ENCODE measurements around the gene KIF26A. TPM values are rescaled to one million over a fixed set of nuclear protein-coding genes. Genes with fewer than 3 reads are reported as not detected.

KIF26A gene
- total and polyA plus RNA-seq, 2 of the 13 experiments (the other 11 are each of a cell fraction or from before 2014, with no cell fraction given), result not detected

GRCh38 chr14:104212206-104213095 is 74.1 kb downstream of the KIF26A start:
- in situ Hi-C loops (cut with HindIII; ENCODE audit: extremely low pct_ligation_motif_present, low pct_unique_long_range_greater_than_20kb) (no loop called here), intact Hi-C loops (cut with micrococcal nuclease; ENCODE audit: unreplicated experiment) (no loop called here)
- Histone ChIP-seq H2AFZ (ENCODE audit: low read length) (no peak overlapping the region), H3K36me3 (replicated peaks in 1 of 2; ENCODE audit: control insufficient read depth in 1 of 2, insufficient read depth in 2 of 2, low read length in 2 of 2) (no peaks in the 10 kb centered on the region), H3K4me1 (ENCODE audit: insufficient read depth, low read length) (no peaks in the 10 kb centered on the region), H4K20me1 (ENCODE audit: insufficient read depth, low read length) (no peaks in the 10 kb centered on the region), H3K27ac (ENCODE audit: extremely low read length, insufficient read depth, low read length) (no peak overlapping the region), H3K4me2 (ENCODE audit: low read depth, low read length) (no peak overlapping the region), H3K9me3 (ENCODE audit: low read length) (no peaks in the 10 kb centered on the region), H3K9ac (ENCODE audit: insufficient read depth, low read depth, low read length) (no peak overlapping the region), H3K79me2 (ENCODE audit: insufficient read depth, low read length) (no peaks in the 10 kb centered on the region), H3K27me3 (ENCODE audit: control insufficient read depth in 1 of 2, insufficient read depth in 2 of 2, low read length in 2 of 2) (peaks cover 3 to 25% of the 10 kb centered on the region in 2 experiments; a peak in 3 of 5 replicates), H3K4me3 (replicated peaks in 1 of 3; ENCODE audit: insufficient read depth in 1 of 3, low read depth in 2 of 3, low read length in 3 of 3) (no peak overlapping the region)
- FAIRE-seq, result no peak
- DNase-seq (ENCODE audit: low spot score), result no peak
- no TSS peak for BruUV-seq (replicated peaks)
- ChIA-PET CTCF (ENCODE audit: low intra/inter-chr PET ratio, low total read pairs) (no interaction called here), POLR2A (no interaction called here)
- ATAC-seq, result no peak; the same call in 2 of the 3 replicates
- TF ChIP-seq, protein P1, sequence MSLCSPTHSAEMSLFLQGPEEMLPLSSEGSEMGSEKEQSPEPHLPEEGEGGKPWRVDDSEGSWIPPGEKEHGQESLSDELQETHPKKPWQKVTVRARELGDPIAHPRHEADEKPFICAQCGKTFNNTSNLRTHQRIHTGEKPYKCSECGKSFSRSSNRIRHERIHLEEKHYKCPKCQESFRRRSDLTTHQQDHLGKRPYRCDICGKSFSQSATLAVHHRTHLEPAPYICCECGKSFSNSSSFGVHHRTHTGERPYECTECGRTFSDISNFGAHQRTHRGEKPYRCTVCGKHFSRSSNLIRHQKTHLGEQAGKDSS (CRISPR knock-in tag; IDR thresholded peaks at IDR 0.05; ENCODE audit: borderline replicate concordance, low read depth), result no peak
- no peak for TF ChIP-seq ZNF737 (CRISPR knock-in tag; IDR thresholded peaks at IDR 0.05; ENCODE audit: borderline replicate concordance)
- 26% methylated on average over 14 of the region's 27 CpGs for WGBS (ENCODE audit: low lambda C conversion rate)

- BruUV-seq (replicated peaks), result no TSS peak
- Histone ChIP-seq H3K9ac (ENCODE audit: insufficient read depth, low read depth, low read length) (no peak overlapping the region), H3K4me2 (ENCODE audit: low read depth, low read length) (no peak overlapping the region), H3K27me3 (ENCODE audit: control insufficient read depth in 1 of 2, insufficient read depth in 2 of 2, low read length in 2 of 2) (peaks cover 3 to 34% of the 10 kb centered on the region in 2 experiments; a peak in 3 of 5 replicates), H3K4me1 (ENCODE audit: insufficient read depth, low read length) (no peaks in the 10 kb centered on the region), H3K9me3 (ENCODE audit: low read length) (no peaks in the 10 kb centered on the region), H3K4me3 (replicated peaks in 1 of 3; ENCODE audit: insufficient read depth in 1 of 3, low read depth in 2 of 3, low read length in 3 of 3) (no peak overlapping the region), H4K20me1 (ENCODE audit: insufficient read depth, low read length) (no peaks in the 10 kb centered on the region), H3K27ac (ENCODE audit: extremely low read length, insufficient read depth, low read length) (no peak overlapping the region), H3K79me2 (ENCODE audit: insufficient read depth, low read length) (no peaks in the 10 kb centered on the region), H3K36me3 (replicated peaks in 1 of 2; ENCODE audit: control insufficient read depth in 1 of 2, insufficient read depth in 2 of 2, low read length in 2 of 2) (no peaks in the 10 kb centered on the region), H2AFZ (ENCODE audit: low read length) (no peak overlapping the region)
- ATAC-seq, result no peak
- intact Hi-C loops (cut with micrococcal nuclease; ENCODE audit: unreplicated experiment), result no loop called here
- POLR2A ChIA-PET, result no interaction called here
- WGBS (ENCODE audit: low lambda C conversion rate), result 10% methylated on average over 14 of the region's 30 CpGs
- no peak for FAIRE-seq
- no peak for DNase-seq (ENCODE audit: low spot score)
- in situ Hi-C loops (cut with HindIII; ENCODE audit: extremely low pct_ligation_motif_present, low pct_unique_long_range_greater_than_20kb), result no loop called here
- CTCF ChIA-PET (ENCODE audit: low intra/inter-chr PET ratio, low total read pairs), result no interaction called here
- TF ChIP-seq, protein P2, sequence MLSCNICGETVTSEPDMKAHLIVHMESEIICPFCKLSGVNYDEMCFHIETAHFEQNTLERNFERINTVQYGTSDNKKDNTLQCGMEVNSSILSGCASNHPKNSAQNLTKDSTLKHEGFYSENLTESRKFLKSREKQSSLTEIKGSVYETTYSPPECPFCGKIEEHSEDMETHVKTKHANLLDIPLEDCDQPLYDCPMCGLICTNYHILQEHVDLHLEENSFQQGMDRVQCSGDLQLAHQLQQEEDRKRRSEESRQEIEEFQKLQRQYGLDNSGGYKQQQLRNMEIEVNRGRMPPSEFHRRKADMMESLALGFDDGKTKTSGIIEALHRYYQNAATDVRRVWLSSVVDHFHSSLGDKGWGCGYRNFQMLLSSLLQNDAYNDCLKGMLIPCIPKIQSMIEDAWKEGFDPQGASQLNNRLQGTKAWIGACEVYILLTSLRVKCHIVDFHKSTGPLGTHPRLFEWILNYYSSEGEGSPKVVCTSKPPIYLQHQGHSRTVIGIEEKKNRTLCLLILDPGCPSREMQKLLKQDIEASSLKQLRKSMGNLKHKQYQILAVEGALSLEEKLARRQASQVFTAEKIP (CRISPR knock-in tag; IDR thresholded peaks at IDR 0.05; ENCODE audit: borderline replicate concordance), result no peak
- TF ChIP-seq HNRNPL (IDR thresholded peaks at IDR 0.05; ENCODE audit: low read depth, low read length) (no peak), ZNF616 (CRISPR knock-in tag; IDR thresholded peaks at IDR 0.05; ENCODE audit: low read depth) (no peak), ZSCAN20 (CRISPR knock-in tag; IDR thresholded peaks at IDR 0.05; ENCODE audit: borderline replicate concordance) (no peak), BCLAF1 (IDR thresholded peaks at IDR 0.05) (no peak), ZZZ3 (CRISPR knock-in tag; IDR thresholded peaks at IDR 0.05; ENCODE audit: borderline replicate concordance) (no peak), ATF7 (IDR thresholded peaks at IDR 0.05) (no peak), ATF7 (CRISPR knock-in tag; IDR thresholded peaks at IDR 0.05) (no peak)
These were observed 75.1 kb downstream of the KIF26A start for GRCh38 chr14:104213301-104214034.

Measured in HepG2 (cell line).